OCI-LY3 (cell line): Measurements from ENCODE around the gene TFR2.

Source experiments
- H2AFZ ChIP-seq: fragments of 200-600, 300-600 bp; shearing (Covaris generic); 2 replicates; pipeline ENCODE4 v1.6.0; 2014; ENCODE audit warnings: antibody characterized with exemption, low read depth, low read length
- H3K27ac ChIP-seq: fragments of 200-600, 300-600 bp; sonication (generic); 2 replicates; pipeline ENCODE4 v1.5.1; 2014; ENCODE audit warnings: mild to moderate bottlenecking, low read length, moderate library complexity, mixed read lengths
- H3K27me3 ChIP-seq: fragments of 200-600, 300-600 bp; sonication (generic); 2 replicates; pipeline ENCODE4 v1.6.1; 2014; ENCODE audit warnings: low read depth, low read length, mixed read lengths
- H3K36me3 ChIP-seq: fragments of 200-600, 300-600 bp; sonication (generic); replicated peaks from 2 replicates; pipeline ENCODE3; 2014; ENCODE audit warnings: low read depth, low read length, mixed read lengths
- H3K4me1 ChIP-seq: fragments of 300-600, 200-600 bp; sonication (generic); 2 replicates; pipeline ENCODE4 v1.6.1; 2014; ENCODE audit warnings: low read length, mixed read lengths
- H3K4me2 ChIP-seq: fragments of 200-600, 300-600 bp; sonication (generic); 2 replicates; pipeline ENCODE4 v1.6.1; 2014; ENCODE audit warnings: low read length, mixed read lengths
- H3K4me3 ChIP-seq: fragments of 300-600, 200-600 bp; sonication (generic); 2 replicates; pipeline ENCODE4 v1.5.1; 2014; ENCODE audit warnings: antibody characterized with exemption, mild to moderate bottlenecking, low read length, moderate library complexity
- H3K79me2 ChIP-seq: fragments of 300-600, 200-600 bp; shearing (Covaris generic); 2 replicates; pipeline ENCODE4 v1.6.1; 2014; ENCODE audit warnings: mild to moderate bottlenecking, low read length, mixed read lengths
- H3K9ac ChIP-seq: fragments of 300-600, 200-600 bp; shearing (Covaris generic); 2 replicates; pipeline ENCODE4 v1.6.0; 2014; ENCODE audit warnings: mild to moderate bottlenecking, low read length, moderate library complexity
- H3K9me3 ChIP-seq: fragments of 200-600, 300-600 bp; shearing (Covaris generic); 2 replicates; pipeline ENCODE4 v1.6.1; 2014; ENCODE audit warnings: low read length, mixed read lengths; ENCODE audit not compliant: insufficient read depth
- H4K20me1 ChIP-seq: fragments of 200-600, 300-600 bp; sonication (generic); 2 replicates; pipeline ENCODE4 v1.6.1; 2016; ENCODE audit warnings: low read length, mixed read lengths; ENCODE audit not compliant: insufficient read depth
- CTCF ChIP-seq: fragments of 200-600, 300-600 bp; sonication (generic); IDR thresholded peaks from 2 replicates; pipeline ENCODE4 v1.5.1; 2014; ENCODE audit warnings: antibody characterized with exemption, low read length, low read depth
- EZH2phosphoT487 ChIP-seq: fragments of 200-600 bp; shearing (Covaris generic); IDR thresholded peaks from 2 replicates; pipeline ENCODE4 v1.6.1; 2018; ENCODE audit warnings: antibody characterized with exemption, mixed run types, low read depth

Gene TFR2

GRCh38 chr7:100685049-100685605 lies 43.8 kb upstream of the TFR2 start:
- H3K79me2 ChIP-seq = peaks cover 20% of the 10 kb centered on the region
- no peak overlapping the region for H3K4me2 ChIP-seq
- TF ChIP-seq EZH2phosphoT487 (no peak), CTCF (no peak)
- peaks cover 43% of the 10 kb centered on the region for H3K36me3 ChIP-seq
- no peak overlapping the region for H3K4me3 ChIP-seq
- H4K20me1 ChIP-seq = peaks cover 22% of the 10 kb centered on the region
- H3K9ac ChIP-seq = no peak overlapping the region
- H3K4me1 ChIP-seq = no peaks in the 10 kb centered on the region
- no peak overlapping the region for H3K27ac ChIP-seq
- no peaks in the 10 kb centered on the region for H3K27me3 ChIP-seq
- H3K9me3 ChIP-seq = no peaks in the 10 kb centered on the region
- no peak overlapping the region for H2AFZ ChIP-seq

- TF ChIP-seq EZH2phosphoT487 (no peak), CTCF (no peak)
- Histone ChIP-seq H3K36me3 (peaks cover 43% of the 10 kb centered on the region), H3K4me3 (no peak overlapping the region), H3K27me3 (no peaks in the 10 kb centered on the region), H3K4me1 (no peaks in the 10 kb centered on the region), H3K79me2 (peaks cover 15% of the 10 kb centered on the region), H3K27ac (no peak overlapping the region), H4K20me1 (peaks cover 19% of the 10 kb centered on the region), H2AFZ (no peak overlapping the region), H3K4me2 (no peak overlapping the region), H3K9ac (no peak overlapping the region), H3K9me3 (no peaks in the 10 kb centered on the region)
These were observed 43.2 kb upstream of the TFR2 start for GRCh38 chr7:100684534-100685042.

- Histone ChIP-seq H3K9me3 (no peaks in the 10 kb centered on the region), H3K79me2 (peaks cover 8% of the 10 kb centered on the region), H2AFZ (no peak overlapping the region), H3K4me2 (no peak overlapping the region), H3K36me3 (peaks cover 43% of the 10 kb centered on the region), H3K27ac (no peak overlapping the region), H3K4me3 (no peak overlapping the region), H3K27me3 (no peaks in the 10 kb centered on the region), H4K20me1 (peaks cover 12% of the 10 kb centered on the region), H3K9ac (no peak overlapping the region), H3K4me1 (no peaks in the 10 kb centered on the region)
- TF ChIP-seq EZH2phosphoT487 (no peak), CTCF (no peak)
These were observed 42.5 kb upstream of the TFR2 start for GRCh38 chr7:100683659-100684533.

GRCh38 chr7:100682991-100683658 lies 41.8 kb upstream of the TFR2 start:
- H3K9me3 ChIP-seq = no peaks in the 10 kb centered on the region
- no peak for TF ChIP-seq EZH2phosphoT487
- TF ChIP-seq CTCF = no peak

More at GRCh38 chr7:100682991-100683658, 41.8 kb upstream of the TFR2 start:
- Histone ChIP-seq H4K20me1 (peaks cover 4% of the 10 kb centered on the region; the same call in 1 of the 2 replicates), H3K27ac (no peak overlapping the region), H3K36me3 (peaks cover 38% of the 10 kb centered on the region), H3K9ac (no peak overlapping the region), H3K27me3 (no peaks in the 10 kb centered on the region), H3K4me3 (no peak overlapping the region), H3K4me2 (no peak overlapping the region), H2AFZ (no peak overlapping the region), H3K79me2 (peaks cover under 1% of the 10 kb centered on the region; the same call in 1 of the 2 replicates), H3K4me1 (no peaks in the 10 kb centered on the region)
